GM23338 (cell line): ENCODE data around the gene KDM4C. TPM values are rescaled to one million over a fixed set of nuclear protein-coding genes. Genes with fewer than 3 reads are reported as not detected.

Source experiments
- ATAC-seq: fragments of 200-7000 bp; cut with Tn5 transposase; 3 replicates; pipeline ENCODE4 v1.9.1; 2020
- DNase-seq: peaks from one replicate; pipeline ENCODE4 v3.0.0-alpha.2; 2015; ENCODE audit warnings: low spot score
- H2AFZ ChIP-seq: fragments of 200-600 bp; sonication (generic); 2 replicates; pipeline ENCODE4 v1.8.0; 2016; ENCODE audit warnings: antibody characterized with exemption, mild to moderate bottlenecking, moderate library complexity
- H3F3A ChIP-seq: fragments of 200-600 bp; sonication (generic); replicated peaks from 2 replicates; pipeline ENCODE4 v1.8.0; 2017; ENCODE audit warnings: antibody characterized with exemption, mixed run types, low read depth
- H3K27ac ChIP-seq: fragments of 200-600 bp; sonication (generic); 2 replicates; pipeline ENCODE4 v1.6.1; 2016; ENCODE audit warnings: low read depth
- H3K27me3 ChIP-seq: fragments of 200-600 bp; sonication (generic); 2 replicates; pipeline ENCODE4 v1.8.0; 2016; ENCODE audit warnings: mild to moderate bottlenecking, mixed run types, moderate library complexity; ENCODE audit not compliant: insufficient read depth
- H3K36me3 ChIP-seq: fragments of 200-600 bp; sonication (generic); 2 replicates; pipeline ENCODE4 v1.8.0; 2016; ENCODE audit warnings: mild to moderate bottlenecking; ENCODE audit not compliant: insufficient read depth
- H3K4me1 ChIP-seq: fragments of 200-600 bp; sonication (generic); 2 replicates; pipeline ENCODE4 v1.8.0; 2016; ENCODE audit warnings: mild to moderate bottlenecking, moderate library complexity; ENCODE audit not compliant: insufficient read depth
- H3K4me2 ChIP-seq: fragments of 200-600 bp; sonication (generic); 2 replicates; pipeline ENCODE4 v1.7.1; 2017; ENCODE audit warnings: mixed run types
- H3K4me3 ChIP-seq: fragments of 200-600 bp; sonication (generic); 2 replicates; pipeline ENCODE4 v1.6.1; 2016; ENCODE audit warnings: mixed run types
- H3K79me2 ChIP-seq: fragments of 200-600 bp; sonication (generic); replicated peaks from 2 replicates; pipeline ENCODE4 v1.8.0; 2017; ENCODE audit warnings: mild to moderate bottlenecking; ENCODE audit not compliant: insufficient read depth
- H3K9me2 ChIP-seq: fragments of 200-600 bp; sonication (generic); 2 replicates; pipeline ENCODE4 v1.8.0; 2017; ENCODE audit not compliant: insufficient read depth
- H4K20me1 ChIP-seq: fragments of 200-600 bp; sonication (generic); replicated peaks from 2 replicates; pipeline ENCODE4 v1.8.0; 2017; ENCODE audit warnings: mild to moderate bottlenecking; ENCODE audit not compliant: insufficient read depth
- H3K27ac Mint-ChIP-seq: 2 replicates; pipeline ENCODE4 v1.8.0; 2020; ENCODE audit warnings: inconsistent platforms, mild to moderate bottlenecking, moderate library complexity, mixed read lengths
- H3K27me3 Mint-ChIP-seq: 3 replicates; pipeline ENCODE4 v1.8.0; 2022; ENCODE audit warnings: low read depth, mild to moderate bottlenecking, moderate library complexity, mixed read lengths, inconsistent platforms; ENCODE audit not compliant: insufficient read depth, poor library complexity
- H3K36me3 Mint-ChIP-seq: 3 replicates; pipeline ENCODE4 v1.8.0; 2021; ENCODE audit warnings: low read depth, mild to moderate bottlenecking, inconsistent platforms, moderate library complexity, mixed read lengths
- H3K4me1 Mint-ChIP-seq: 3 replicates; pipeline ENCODE4 v1.8.0; 2020; ENCODE audit warnings: mild to moderate bottlenecking, inconsistent platforms, mixed read lengths
- H3K4me3 Mint-ChIP-seq: 3 replicates; pipeline ENCODE4 v1.8.0; 2021; ENCODE audit warnings: moderate library complexity, mild to moderate bottlenecking, inconsistent platforms, mixed read lengths
- H3K9me3 Mint-ChIP-seq: 3 replicates; pipeline ENCODE4 v1.8.0; 2020; ENCODE audit warnings: moderate library complexity, mild to moderate bottlenecking, inconsistent platforms, mixed read lengths
- CREB1 ChIP-seq: fragments of 250-450 bp; sonication (Bioruptor Pico); IDR thresholded peaks from 2 replicates; pipeline ENCODE4 v1.5.0; 2020; ENCODE audit warnings: low read depth, mild to moderate bottlenecking, moderate library complexity
- EZH2 ChIP-seq: fragments of 200-600 bp; sonication (generic); IDR thresholded peaks from one replicate; pipeline ENCODE4 v1.8.0; 2017; ENCODE audit warnings: antibody characterized with exemption, mild to moderate bottlenecking, low read depth; ENCODE audit not compliant: unreplicated experiment
- EZH2phosphoT487 ChIP-seq: fragments of 200-600 bp; sonication (generic); IDR thresholded peaks from one replicate; pipeline ENCODE4 v1.8.1; 2018; ENCODE audit warnings: antibody characterized with exemption; ENCODE audit not compliant: unreplicated experiment
- JUNB ChIP-seq: IDR thresholded peaks from one replicate; pipeline ENCODE4 v1.6.1; 2016; ENCODE audit warnings: antibody characterized with exemption; ENCODE audit not compliant: unreplicated experiment
- NANOG ChIP-seq: IDR thresholded peaks from 2 replicates; pipeline ENCODE4 v1.6.1; 2016; ENCODE audit warnings: antibody characterized with exemption, borderline replicate concordance
- POLR2AphosphoS5 ChIP-seq: IDR thresholded peaks from 2 replicates; pipeline ENCODE4 v1.6.1; 2016; ENCODE audit warnings: antibody characterized with exemption, low read depth
- STAT1 ChIP-seq: IDR thresholded peaks from one replicate; pipeline ENCODE4 v1.6.1; 2016; ENCODE audit warnings: antibody characterized with exemption; ENCODE audit not compliant: unreplicated experiment
- ZNF331 ChIP-seq: fragments of 250-450 bp; sonication (Bioruptor Pico); IDR thresholded peaks from 2 replicates; pipeline ENCODE4 v1.5.0; 2020; ENCODE audit warnings: low read depth, mild to moderate bottlenecking, moderate library complexity
- polyA plus RNA-seq: library from polyadenylated mRNA; unstranded; fragments of >200 nt; fragmentation: Nextera tagmentation; extraction: Ambion mirVana; gene quantifications from 2 replicates; pipeline ENCODE4 v1.2.1, GENCODE V29; 2016
- total RNA-seq: library from RNA; depleted of rRNA; stranded (reverse); fragments of >200 nt; shearing (Covaris generic); gene quantifications from 2 replicates; pipeline ENCODE4 v1.2.3, GENCODE V29; 2014
- TF ChIP-seq, protein P1 (sequence below), 2 experiments: fragments of 200-600 bp in 1 of 2; sonication (generic) in 1 of 2; conservative IDR thresholded peaks; 2 replicates each; pipeline versions ENCODE4 v1.5.1 to v1.6.1; 2016 to 2017; ENCODE audit warnings: antibody characterized with exemption in 2 of 2, low read depth in 2 of 2, mild to moderate bottlenecking in 2 of 2, moderate library complexity in 1 of 2
- TF ChIP-seq, protein P2 (sequence below): IDR thresholded peaks from 2 replicates; pipeline ENCODE4 v1.6.1; 2016; ENCODE audit warnings: antibody characterized with exemption
- TF ChIP-seq, protein P3 (sequence below): IDR thresholded peaks from one replicate; pipeline ENCODE4 v1.6.1; 2018; ENCODE audit warnings: antibody characterized with exemption; ENCODE audit not compliant: unreplicated experiment

The KDM4C gene
- total and polyA plus RNA-seq, 2 experiments from 2014 or later = 12.0 to 43.8 TPM

DNA sequence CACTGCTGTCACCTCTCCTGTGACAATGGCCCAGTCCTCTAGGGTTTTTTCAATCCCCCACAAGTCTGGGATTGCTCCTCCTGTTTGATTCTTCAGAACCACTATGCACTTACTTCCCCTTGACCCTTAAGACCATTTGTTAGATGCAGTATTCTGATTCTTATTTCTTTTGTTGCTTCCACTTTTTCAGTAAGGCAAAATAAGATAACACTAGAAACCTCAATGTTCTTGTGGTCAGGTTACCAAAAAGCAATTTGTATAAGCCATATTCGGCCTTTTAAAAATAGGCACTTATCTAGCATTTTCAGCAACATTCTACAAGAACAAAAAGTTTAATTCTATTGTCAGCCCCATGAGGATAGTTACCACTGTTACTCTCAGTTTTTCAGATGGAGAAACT, 220.0 kb downstream of the KDM4C start (continued):
- TF ChIP-seq, protein P1, sequence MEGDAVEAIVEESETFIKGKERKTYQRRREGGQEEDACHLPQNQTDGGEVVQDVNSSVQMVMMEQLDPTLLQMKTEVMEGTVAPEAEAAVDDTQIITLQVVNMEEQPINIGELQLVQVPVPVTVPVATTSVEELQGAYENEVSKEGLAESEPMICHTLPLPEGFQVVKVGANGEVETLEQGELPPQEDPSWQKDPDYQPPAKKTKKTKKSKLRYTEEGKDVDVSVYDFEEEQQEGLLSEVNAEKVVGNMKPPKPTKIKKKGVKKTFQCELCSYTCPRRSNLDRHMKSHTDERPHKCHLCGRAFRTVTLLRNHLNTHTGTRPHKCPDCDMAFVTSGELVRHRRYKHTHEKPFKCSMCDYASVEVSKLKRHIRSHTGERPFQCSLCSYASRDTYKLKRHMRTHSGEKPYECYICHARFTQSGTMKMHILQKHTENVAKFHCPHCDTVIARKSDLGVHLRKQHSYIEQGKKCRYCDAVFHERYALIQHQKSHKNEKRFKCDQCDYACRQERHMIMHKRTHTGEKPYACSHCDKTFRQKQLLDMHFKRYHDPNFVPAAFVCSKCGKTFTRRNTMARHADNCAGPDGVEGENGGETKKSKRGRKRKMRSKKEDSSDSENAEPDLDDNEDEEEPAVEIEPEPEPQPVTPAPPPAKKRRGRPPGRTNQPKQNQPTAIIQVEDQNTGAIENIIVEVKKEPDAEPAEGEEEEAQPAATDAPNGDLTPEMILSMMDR (conservative IDR thresholded peaks at IDR 0.05; ENCODE audit: low read depth in 2 of 2) = no peak
- TF ChIP-seq POLR2AphosphoS5 = no peak
- TF ChIP-seq, protein P2, sequence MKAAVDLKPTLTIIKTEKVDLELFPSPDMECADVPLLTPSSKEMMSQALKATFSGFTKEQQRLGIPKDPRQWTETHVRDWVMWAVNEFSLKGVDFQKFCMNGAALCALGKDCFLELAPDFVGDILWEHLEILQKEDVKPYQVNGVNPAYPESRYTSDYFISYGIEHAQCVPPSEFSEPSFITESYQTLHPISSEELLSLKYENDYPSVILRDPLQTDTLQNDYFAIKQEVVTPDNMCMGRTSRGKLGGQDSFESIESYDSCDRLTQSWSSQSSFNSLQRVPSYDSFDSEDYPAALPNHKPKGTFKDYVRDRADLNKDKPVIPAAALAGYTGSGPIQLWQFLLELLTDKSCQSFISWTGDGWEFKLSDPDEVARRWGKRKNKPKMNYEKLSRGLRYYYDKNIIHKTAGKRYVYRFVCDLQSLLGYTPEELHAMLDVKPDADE = no peak
- no peak for TF ChIP-seq ZNF331 (CRISPR knock-in tag)
- TF ChIP-seq, protein P3, sequence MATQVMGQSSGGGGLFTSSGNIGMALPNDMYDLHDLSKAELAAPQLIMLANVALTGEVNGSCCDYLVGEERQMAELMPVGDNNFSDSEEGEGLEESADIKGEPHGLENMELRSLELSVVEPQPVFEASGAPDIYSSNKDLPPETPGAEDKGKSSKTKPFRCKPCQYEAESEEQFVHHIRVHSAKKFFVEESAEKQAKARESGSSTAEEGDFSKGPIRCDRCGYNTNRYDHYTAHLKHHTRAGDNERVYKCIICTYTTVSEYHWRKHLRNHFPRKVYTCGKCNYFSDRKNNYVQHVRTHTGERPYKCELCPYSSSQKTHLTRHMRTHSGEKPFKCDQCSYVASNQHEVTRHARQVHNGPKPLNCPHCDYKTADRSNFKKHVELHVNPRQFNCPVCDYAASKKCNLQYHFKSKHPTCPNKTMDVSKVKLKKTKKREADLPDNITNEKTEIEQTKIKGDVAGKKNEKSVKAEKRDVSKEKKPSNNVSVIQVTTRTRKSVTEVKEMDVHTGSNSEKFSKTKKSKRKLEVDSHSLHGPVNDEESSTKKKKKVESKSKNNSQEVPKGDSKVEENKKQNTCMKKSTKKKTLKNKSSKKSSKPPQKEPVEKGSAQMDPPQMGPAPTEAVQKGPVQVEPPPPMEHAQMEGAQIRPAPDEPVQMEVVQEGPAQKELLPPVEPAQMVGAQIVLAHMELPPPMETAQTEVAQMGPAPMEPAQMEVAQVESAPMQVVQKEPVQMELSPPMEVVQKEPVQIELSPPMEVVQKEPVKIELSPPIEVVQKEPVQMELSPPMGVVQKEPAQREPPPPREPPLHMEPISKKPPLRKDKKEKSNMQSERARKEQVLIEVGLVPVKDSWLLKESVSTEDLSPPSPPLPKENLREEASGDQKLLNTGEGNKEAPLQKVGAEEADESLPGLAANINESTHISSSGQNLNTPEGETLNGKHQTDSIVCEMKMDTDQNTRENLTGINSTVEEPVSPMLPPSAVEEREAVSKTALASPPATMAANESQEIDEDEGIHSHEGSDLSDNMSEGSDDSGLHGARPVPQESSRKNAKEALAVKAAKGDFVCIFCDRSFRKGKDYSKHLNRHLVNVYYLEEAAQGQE = no peak
- TF ChIP-seq EZH2 = no peak
- TF ChIP-seq JUNB = no peak
- TF ChIP-seq CREB1 (CRISPR knock-in tag) = no peak
- TF ChIP-seq EZH2phosphoT487 = no peak
- TF ChIP-seq STAT1 = no peak
- TF ChIP-seq NANOG = no peak

DNA sequence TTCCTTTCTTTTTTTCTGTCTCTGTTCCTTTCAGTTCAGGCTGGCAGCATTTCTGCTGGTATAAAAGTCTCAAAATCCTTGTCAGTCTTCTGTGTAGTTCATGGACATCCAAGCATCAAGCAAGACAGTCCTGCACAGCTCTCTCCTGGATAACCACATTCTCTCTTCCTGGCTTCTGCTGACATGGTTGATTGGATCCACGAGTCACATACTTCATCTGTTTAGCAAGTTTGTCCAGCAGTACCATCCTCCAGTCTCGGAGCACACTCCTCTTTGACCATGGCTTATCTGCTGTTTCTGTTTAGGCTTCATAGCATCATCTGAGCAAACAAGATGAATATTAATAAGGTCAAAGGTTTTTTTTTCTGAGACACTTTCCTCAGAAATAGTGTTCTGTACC, 220.8 kb downstream of the KDM4C start:
- DNase-seq (no peak), ATAC-seq (no peak)
- Histone ChIP-seq H2AFZ (no peak overlapping the region), H3F3A (no peaks in the 10 kb centered on the region), H3K79me2 (no peaks in the 10 kb centered on the region), H3K27ac (no peak overlapping the region), H3K4me1 (no peaks in the 10 kb centered on the region), H3K36me3 (peaks cover 6% of the 10 kb centered on the region; the same call in 1 of the 2 replicates), H3K4me2 (no peak overlapping the region), H3K27me3 (no peaks in the 10 kb centered on the region), H3K4me3 (no peak overlapping the region), H3K9me2 (no peaks in the 10 kb centered on the region), H4K20me1 (no peaks in the 10 kb centered on the region)
- Mint-ChIP-seq H3K27ac (no peak overlapping the region), H3K4me1 (no peaks in the 10 kb centered on the region), H3K4me3 (no peak overlapping the region), H3K36me3 (no peaks in the 10 kb centered on the region; the same call in 2 of the 3 replicates), H3K27me3 (peaks cover 2% of the 10 kb centered on the region), H3K9me3 (no peaks in the 10 kb centered on the region; the same call in 2 of the 3 replicates)
- no peak for TF ChIP-seq STAT1
- no peak for TF ChIP-seq POLR2AphosphoS5
- TF ChIP-seq ZNF331 (CRISPR knock-in tag) = no peak
- no peak for TF ChIP-seq CREB1 (CRISPR knock-in tag)
- TF ChIP-seq NANOG = no peak
